GM18505 (cell line): ENCODE data around the gene SAE1.
A peak's percentile ranks its signal among the peaks of the same experiment; 100 is the strongest.

Source experiments
- ATAC-seq: cut with Tn5 transposase; IDR thresholded peaks from one replicate; pipeline ENCODE4 v1.9.1; 2021; ENCODE audit not compliant: unreplicated experiment
- POLR2A ChIP-seq: IDR thresholded peaks from 4 replicates; pipeline ENCODE4 v1.6.1; 2011; ENCODE audit warnings: borderline replicate concordance; ENCODE audit not compliant: insufficient read depth, insufficient read length; ENCODE audit errors: extremely low read depth

SAE1 gene

GRCh38 chr19:47228937-47229675 is 98.5 kb downstream of the SAE1 start:
- no peak for ATAC-seq

GRCh38 chr19:47229676-47230053 is 99.0 kb downstream of the SAE1 start:
- no peak for TF ChIP-seq POLR2A
- no peak for ATAC-seq

More at GRCh38 chr19:47228937-47229675, 98.5 kb downstream of the SAE1 start:
- TF ChIP-seq POLR2A, result no peak

- ATAC-seq, result no peak
- no peak for TF ChIP-seq POLR2A
These were observed 99.7 kb downstream of the SAE1 start for GRCh38 chr19:47230054-47230920.

- TF ChIP-seq POLR2A, result no peak
- ATAC-seq, result no peak
These were observed 100.2 kb downstream of the SAE1 start, which contains the start of gene BBC3 for GRCh38 chr19:47230921-47231214. Gene BBC3 (minus strand): TSS chr19:47231199. CDS start chr19:47228431, 2,768 bp downstream.

- TF ChIP-seq POLR2A, result peak; percentile 60
- peak; percentile 23 for ATAC-seq
These were observed 100.8 kb downstream of the SAE1 start for GRCh38 chr19:47231215-47232054.

GRCh38 chr19:47232422-47233211 is 102.0 kb downstream of the SAE1 start:
- no peak for TF ChIP-seq POLR2A
- ATAC-seq, result no peak

- no peak for TF ChIP-seq POLR2A
- no peak for ATAC-seq
These were observed 105.5 kb downstream of the SAE1 start for GRCh38 chr19:47236072-47236675.

- no peak for ATAC-seq
These were observed 108.5 kb downstream of the SAE1 start for GRCh38 chr19:47239152-47239551.

GRCh38 chr19:47239610-47240296 is 109.1 kb downstream of the SAE1 start:
- TF ChIP-seq POLR2A, result no peak
- ATAC-seq, result no peak

More at GRCh38 chr19:47239152-47239551, 108.5 kb downstream of the SAE1 start:
- no peak for TF ChIP-seq POLR2A

GRCh38 chr19:47240556-47240955 is 109.9 kb downstream of the SAE1 start:
- no peak for TF ChIP-seq POLR2A
- ATAC-seq, result no peak

GRCh38 chr19:47240996-47241918 is 110.6 kb downstream of the SAE1 start:
- ATAC-seq, result no peak
- no peak for TF ChIP-seq POLR2A
